GM20000 (cell line): Measurements from ENCODE around the gene USP2.

Experiments
- DNase-seq: peaks from one replicate; pipeline ENCODE4 v3.0.0; 2012; ENCODE audit warnings: low spot score
- CTCF ChIP-seq: IDR thresholded peaks from 2 replicates; pipeline ENCODE4 v1.5.1; 2012; ENCODE audit warnings: mild to moderate bottlenecking, control low read depth; ENCODE audit errors: extremely low read depth, missing control alignments

The USP2 gene

GRCh38 chr11:119381181-119381988 lies at the start of gene USP2:
Gene USP2, minus strand, starts transcription at chr11:119381690. Its CDS starts 8,210 bp downstream, at chr11:119373480.
- TF ChIP-seq CTCF, result peak; percentile 91
- DNase-seq, result peak; percentile 93

GRCh38 chr11:119427279-119427678 lies 45.8 kb upstream of the USP2 start:
- DNase-seq, result no peak

GRCh38 chr11:119426142-119426541 lies 44.7 kb upstream of the USP2 start:
- no peak for TF ChIP-seq CTCF
- no peak for DNase-seq

More at GRCh38 chr11:119427279-119427678, 45.8 kb upstream of the USP2 start:
- no peak for TF ChIP-seq CTCF

- DNase-seq, result no peak
Measured at GRCh38 chr11:119424775-119425174, 43.3 kb upstream of the USP2 start.

GRCh38 chr11:119424276-119424675 lies 42.8 kb upstream of the USP2 start:
- no peak for TF ChIP-seq CTCF
- DNase-seq, result no peak

More at GRCh38 chr11:119424775-119425174, 43.3 kb upstream of the USP2 start:
- TF ChIP-seq CTCF, result no peak

GRCh38 chr11:119423509-119424254 lies 42.2 kb upstream of the USP2 start:
- DNase-seq, result no peak
- TF ChIP-seq CTCF, result no peak

GRCh38 chr11:119422809-119423508 lies 41.5 kb upstream of the USP2 start, which contains the start of gene THY1:
Gene THY1, minus strand, starts transcription at chr11:119423172. Its CDS starts 2,267 bp downstream, at chr11:119420905.
- DNase-seq, result no peak
- TF ChIP-seq CTCF, result no peak
